Activated CD4-positive, alpha-beta T cell treated with anti-CD3 and anti-CD28 coated beads, Interleukin-2, amount 50 U/mL, for 1 hour (primary cell): ENCODE measurements around the gene ATP2B1.
"Not testable (repeated sequence)": the region's sequence is repeated elsewhere in the genome, so short reads cannot be mapped to it uniquely, and the experiment has no call there.

Source experiments
- DNase-seq: peaks from one replicate; pipeline ENCODE4 v3.0.0-alpha.2; 2020

Gene ATP2B1

DNA sequence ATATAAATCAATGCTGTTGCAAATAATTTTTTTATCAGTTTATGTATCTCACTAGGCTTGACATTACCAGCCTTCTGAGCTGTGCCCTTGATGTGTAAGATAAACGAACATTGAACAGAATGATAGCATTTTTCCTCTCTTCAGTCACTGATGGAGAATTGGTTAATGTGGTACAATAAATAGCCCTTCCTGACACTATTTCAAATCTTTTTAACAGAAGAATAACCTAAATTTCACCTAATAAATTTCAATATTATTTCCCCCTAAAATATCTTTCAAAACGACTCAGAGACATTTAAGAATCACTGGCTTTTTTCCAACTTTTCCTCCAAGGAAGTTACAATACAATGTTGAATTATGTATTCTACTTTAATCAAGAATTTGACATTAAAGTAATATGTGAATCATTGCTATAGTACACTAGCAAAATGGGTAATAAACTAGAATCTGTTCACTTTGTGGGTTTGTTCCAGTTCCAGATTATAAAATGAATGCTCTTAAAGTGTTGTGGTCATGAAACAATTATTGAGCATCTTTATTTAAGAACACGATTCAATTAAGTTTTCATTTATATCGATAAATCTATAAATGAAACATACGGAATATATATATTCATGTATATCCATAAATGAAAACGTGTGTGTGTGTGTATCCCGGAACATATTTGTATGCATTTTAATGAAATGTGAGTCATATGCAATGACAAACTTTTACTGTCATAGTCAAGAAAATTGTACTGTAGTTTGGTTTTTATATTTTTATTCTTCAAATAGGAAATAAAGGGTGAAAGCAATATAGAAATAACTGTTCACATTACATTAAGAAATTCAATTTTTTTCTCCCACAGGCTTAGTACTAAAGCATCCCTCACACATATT lies 2.5 kb upstream of the ATP2B1 start:
- no peak for DNase-seq

DNA sequence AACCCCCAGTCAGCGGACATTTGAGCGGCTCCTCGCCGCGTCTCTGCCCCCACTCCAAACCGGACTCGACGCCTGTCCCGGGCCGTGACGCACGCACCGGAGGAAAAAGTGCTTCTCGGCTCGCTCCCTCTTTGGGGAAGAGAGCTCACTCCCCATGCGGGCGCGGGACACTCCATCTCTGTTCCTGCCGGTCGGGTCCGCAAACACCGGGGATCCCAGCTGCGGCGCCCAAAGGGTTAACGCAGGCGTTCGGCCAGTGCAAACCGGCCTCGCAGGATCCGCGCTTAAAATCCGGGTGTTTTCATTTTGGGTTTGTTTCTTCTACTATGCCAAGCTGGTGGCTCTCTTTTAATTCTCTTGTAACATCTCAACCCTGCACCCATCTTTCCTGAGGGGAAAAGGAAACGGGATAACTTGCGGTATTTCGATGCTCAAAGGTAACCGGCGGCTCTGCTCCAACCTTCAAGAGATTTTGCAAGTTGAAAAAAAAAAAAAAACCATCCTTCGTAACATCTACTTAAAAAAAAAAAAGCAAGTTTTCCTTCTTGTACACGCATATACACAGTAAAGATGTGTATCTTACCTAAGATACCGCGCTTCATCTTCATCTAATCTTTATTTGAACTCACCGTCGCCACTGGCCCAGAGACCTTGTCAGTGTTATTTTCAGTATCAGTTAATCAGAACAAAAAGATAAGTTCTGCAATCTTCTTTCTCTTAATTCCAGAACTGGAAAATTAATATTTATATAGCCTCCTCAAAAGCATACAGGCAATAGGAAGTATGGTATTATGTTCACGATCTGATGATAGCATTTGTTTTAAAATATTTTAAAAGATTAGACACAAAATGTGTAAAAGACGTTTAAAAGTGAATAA lies 1.6 kb upstream of the ATP2B1 start:
- DNase-seq, result no peak

DNA sequence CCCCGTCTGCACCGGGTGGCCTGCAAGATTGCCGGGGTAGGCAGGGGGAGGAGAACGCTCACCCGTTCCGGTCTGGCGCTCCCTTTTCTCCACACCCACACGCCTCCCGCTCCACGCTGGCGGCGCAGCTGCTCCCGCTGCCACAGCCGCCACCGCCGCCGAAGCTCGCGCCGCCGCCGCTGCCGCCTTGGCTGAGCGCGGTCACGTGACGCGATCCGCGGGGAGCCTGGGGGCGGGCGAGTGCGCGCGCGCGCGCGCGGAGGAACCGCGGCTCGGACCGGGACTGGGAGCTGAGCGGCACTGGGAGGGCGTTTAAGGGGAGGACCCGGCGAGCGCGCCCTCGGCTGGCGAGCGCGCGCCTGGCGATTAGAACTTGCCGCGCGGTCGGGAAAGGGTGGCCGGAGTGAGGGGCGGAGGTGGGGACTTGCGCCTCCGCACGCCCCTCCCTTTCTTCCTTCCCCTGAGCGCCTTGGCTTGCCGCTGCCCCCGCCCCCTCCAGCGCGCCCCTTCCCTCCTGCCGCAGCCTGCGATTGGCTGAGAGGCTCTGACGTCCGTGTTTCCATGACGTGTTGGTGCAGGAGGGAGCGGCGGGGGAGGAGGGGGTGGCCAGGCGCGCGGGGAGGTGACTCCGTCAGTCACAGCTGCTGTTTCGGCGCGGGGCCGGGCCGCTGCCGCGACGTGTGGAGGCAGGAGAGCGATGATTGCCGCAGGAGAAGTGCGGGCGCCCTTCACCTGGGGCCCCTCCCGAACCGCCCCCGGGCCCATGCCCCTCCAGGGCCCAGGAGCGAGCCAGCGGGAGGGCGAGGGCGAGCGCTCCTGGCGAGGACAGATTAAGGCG lies 738 bp upstream of the ATP2B1 start:
- DNase-seq, result peak; percentile 100

DNA sequence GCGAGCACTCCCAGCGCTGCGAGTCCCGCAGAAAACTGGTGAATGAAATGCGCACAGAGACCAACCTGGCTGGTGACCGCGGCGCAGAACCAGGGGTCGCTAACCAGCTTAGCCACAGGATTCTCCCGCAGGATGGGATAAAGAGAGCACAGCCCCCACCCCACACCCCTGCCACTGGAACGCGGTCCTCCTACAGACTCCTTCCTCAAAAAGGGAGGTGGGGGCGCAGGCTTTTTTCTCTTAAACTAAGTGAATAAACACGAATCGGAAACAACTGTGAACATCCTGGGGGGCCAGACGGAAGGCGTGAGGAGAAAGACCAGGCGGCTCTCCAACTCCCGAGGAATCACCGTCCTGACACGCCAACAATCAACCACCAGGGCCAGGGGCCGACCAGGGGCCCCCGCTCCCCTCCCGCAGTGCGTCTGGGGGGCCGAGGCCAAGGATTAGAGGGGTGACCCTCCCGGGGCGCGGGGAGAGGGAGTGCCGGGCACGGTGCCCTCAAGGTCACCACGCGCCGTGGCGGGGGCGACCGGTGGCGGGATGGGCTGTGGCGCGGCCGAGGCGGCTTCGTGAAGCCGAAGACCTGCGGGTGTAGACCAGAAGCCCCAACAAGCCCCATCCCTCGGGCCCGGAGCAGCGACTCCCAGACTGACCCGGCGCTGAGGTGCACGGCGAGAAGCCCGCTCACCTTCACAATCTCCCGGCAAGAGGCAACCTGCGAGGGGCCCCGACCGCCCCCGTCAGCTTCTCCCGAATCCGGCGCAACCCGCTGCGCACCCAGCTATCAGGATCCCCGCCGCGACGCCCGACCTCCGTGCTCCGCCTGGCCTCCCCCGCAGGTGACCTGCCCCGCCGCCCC lies 704 bp downstream of the ATP2B1 start:
- DNase-seq, result peak; percentile 38

DNA sequence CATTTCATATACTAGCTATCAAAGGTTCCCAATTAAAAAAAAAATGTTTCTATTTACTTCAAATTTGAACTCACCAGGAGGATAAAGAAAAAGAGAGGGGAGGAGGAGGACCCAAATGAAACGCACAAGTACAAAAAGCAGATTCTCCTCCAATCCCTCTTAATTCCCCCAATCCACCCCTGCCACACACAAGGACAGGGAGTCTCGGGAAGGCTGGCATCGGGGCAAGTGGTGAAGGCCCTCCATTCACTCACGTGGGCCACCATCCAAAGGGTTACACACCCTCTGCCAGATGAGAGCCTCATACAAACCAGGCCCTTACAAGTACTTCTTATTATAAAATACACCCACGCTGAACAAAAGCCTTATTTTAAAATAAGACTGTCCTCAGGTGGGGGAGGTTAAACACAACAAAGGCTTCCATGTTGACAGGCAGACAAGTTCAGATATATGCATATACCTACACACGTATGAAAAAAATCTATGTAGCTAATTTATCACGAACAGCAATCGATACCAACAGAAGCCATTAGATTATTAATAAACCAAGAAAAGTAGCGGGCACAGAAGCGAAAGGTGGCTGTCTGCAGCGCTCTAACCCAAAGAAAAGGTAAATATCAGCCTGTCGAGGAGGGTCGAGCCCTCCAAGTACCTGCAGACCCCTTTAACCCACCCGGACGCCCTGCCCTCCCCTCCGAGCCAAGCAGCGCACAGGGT lies 1.5 kb downstream of the ATP2B1 start:
- no peak for DNase-seq

DNA sequence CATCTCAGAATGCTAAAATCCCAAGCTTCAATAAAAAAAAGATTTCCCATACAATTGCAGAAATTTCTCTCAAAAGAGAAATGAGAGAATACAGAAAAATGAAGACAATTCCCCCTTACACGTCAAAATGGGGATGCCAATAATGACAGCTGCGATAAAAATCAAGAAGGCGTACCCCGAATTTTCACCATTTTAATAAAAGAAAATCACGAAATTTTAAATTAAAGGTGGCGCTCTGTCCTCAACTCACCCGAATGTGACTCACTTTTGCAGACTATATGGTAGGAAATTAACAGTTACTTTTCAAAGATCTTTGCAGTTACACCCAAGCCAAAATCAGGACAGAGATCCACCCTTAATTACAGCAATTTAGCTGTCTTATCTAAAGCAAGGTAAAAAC lies 2.1 kb downstream of the ATP2B1 start:
- DNase-seq, result no peak

DNA sequence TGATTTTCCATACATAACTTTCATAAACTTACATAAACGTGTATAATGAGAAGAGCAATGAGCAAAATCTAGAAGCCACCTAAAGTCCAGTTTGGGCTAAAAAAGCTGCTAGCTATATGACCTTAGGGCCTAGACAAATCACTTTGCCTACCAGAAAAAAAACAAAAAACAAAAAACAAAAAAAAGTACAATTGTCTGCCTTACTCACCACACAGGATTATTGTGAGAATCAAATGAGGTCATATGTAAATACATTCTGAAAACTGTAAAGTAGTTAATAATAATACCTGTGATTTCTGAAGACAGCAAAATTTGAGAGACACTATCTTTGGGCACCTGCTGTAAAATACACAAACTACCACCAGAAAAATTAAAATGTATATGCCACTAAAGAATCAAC lies 4.2 kb downstream of the ATP2B1 start:
- no peak for DNase-seq

DNA sequence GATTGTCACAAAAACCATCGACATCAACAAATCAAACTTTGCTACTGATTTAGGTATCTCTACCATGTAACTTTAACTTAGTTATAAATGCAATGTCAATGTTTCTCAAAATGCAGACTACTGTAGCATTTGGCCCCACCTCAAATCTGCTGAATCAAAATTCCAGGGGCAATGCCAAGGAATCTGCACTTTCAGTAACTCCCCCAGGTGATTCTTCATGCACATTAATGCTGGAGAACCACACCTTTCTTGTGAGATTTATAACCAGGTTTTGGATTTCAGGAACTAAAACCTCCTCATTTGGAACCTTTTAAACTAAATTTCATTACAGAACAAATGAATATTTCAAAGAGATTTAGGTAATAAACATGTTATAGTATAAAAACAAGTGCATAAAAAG lies 4.9 kb downstream of the ATP2B1 start:
- DNase-seq, result no peak

DNA sequence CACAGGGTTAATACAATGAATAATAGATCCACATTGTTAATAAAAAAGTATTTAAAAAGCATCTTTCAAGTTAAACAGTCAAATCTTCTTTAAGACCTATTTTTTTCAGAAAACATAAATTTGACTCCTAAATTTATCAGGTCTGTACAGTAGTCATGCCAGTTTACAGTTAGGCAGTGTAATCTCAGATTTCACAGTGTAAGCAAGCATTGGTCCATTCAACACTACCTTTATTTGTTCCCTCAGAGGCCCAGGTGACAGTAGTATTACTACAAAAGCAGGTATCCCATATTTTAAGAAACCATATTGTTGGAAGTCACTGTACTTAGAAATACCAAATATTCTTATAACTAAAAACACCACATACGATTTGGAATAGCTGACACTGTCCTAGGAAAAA lies 6.1 kb downstream of the ATP2B1 start:
- DNase-seq, result no peak

DNA sequence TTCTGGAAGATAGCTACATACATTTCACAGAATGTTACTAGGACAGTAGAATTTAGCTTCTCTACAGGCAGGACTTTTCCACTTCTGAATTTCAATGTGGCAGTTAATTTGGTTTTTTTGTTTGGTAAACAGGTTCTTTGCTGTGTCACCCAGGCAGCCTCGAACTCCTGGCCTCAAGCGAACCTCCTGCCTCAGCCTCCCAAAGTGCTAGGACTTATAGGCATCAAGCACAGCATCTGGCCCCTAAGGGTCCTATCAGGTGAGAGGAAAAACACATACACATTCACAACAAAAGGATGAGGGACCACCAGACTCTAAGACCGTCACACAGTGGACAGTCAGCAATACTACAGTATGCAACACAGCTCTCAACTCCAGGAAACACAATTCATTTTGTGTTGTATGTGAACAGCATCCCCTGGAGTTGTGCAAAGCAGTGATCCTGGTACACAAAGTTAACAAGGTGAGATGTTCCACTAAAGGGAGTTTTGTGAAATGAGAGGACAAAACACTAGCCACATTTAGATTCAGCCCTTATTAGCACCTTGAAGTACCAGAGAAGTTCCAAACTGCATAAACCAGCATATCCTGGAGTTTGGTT lies 6.9 kb downstream of the ATP2B1 start:
- DNase-seq, result no peak

DNA sequence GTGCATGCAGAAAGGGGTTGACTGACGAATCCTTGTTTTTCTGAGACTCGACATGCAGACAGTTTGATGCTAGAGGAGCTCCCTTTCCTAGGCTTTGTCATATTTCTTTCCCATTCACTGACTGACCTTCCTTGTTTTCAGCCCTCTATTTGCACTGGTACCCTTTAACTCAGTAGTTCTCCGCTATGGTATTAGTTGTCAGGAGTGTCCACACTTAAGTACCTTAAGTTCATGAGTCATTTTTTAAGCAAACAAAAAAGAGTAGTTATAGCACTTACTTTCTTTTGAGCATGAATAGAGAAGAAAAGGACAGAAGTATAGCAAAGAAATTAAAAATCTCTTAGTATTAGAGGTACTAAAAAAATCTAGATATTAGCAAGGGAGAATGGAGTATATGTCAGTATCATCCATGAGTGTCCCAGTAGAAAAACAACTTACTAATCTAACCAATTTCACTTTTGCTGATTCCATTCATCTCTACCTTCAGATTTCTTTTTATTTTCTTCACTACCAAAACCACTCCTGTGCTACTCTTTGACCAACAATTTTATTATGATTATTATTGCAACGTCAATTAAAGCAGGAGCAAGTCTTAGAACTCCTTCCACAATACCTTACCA lies 8.3 kb downstream of the ATP2B1 start:
- DNase-seq, result no peak

DNA sequence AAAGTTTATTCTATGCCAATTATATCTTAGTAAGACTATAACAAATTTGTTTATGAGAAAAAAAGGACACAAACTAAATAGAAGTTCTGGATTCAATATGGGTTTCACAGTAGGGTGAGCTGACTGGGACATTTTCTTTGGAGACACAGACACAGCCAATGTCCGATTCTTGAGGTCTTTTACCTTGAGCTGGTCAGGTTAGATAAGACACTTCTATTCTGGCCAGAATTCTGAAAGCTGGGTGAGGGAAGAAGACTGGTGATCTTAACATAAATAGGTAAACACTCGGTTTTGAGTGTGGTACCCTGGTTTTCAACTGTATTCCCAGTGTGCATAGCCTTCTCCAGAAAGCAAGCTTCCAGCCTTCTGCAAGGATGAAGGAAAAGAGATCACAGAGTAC lies 10.0 kb downstream of the ATP2B1 start:
- no peak for DNase-seq

DNA sequence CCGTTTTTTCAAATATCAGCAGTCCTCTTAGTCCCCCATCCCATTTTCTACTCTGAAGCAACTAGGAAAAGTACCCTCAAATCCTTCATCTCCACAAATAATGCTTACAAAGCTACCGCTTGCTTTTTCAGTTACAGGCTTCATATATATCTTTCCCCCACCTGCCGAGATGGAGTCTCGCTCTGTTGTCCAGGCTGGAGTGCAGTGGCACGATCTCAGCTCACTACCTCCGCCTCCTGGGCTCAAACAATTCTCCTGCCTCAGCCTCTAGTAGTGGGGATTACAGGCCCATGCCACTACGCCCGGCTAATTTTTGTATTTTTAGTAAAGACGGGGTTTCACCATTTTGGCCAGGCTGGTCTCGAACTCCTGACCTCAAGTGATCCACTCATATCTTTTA lies 10.9 kb downstream of the ATP2B1 start:
- not testable (repeated sequence) for DNase-seq

DNA sequence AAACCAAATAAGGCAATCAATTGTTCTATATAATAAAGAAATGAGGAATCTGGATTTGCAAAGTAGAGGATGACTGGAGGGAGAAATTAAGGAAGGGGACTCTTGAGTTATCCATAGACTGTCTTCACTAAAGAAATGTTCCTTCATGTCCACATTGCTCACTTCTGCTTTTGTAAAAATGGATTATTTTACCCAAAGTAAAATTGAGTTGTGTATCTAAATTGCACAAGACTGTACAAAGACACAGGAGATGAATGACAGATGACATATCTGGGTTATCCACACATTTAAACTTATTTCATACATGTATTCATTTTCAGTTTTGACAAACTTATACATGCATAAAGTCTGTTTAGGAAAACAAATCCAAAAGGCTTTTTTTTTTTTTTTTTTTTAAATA lies 11.3 kb downstream of the ATP2B1 start:
- no peak for DNase-seq

DNA sequence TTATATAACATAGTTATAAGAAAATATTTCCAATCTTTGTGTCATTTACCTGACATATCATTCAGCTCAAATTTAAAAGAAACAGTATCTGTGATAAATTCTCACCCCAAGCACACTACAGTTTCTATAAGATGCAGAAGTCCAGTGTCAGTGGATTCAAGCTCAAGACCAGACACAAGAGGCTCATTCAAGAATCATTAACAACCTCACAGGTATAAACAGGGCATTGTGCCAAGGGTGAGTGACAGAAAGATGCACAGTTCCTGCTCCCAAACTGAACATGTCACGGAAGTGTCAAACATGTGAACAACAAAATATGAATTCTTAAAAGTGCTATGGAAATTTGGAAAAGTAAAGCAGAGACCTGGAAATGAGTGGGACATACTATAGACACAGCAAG lies 12.8 kb downstream of the ATP2B1 start:
- DNase-seq, result no peak

DNA sequence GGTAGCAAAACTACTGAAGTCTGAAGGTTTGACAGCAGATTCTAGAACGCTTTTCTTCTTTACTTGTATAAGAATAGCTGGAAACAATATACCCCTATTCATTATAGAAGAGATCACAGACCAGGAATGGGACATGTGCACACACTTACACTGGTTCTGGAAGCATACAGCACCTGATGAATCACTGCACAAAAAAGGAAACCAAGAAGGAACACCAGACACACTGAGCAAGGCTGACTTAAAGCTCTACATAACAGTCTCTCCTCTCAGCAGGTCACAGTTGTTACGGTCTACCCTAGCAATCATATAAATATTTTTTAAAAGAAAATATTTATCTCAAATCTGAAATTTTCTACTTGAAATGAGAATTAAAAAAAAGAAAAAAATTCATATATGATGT lies 13.5 kb downstream of the ATP2B1 start:
- no peak for DNase-seq

DNA sequence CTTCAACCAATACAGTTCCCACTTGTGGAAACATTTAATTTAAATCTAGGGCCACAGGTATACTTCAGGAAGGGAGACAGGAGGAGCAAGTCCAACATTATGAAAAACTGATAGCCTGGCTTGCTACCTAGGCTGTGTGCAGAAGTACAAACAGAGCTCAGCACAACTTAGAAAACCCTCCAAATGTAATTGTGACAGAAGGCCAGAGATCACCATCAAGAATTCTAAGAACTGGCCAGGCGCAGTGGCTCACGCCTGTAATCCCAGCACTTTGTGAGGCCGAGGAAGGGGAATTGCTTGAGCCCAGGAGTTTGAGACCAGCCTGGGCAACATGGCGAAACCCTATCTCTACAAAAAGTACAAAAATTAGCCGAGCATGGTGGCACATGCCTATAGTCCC lies 14.1 kb downstream of the ATP2B1 start:
- DNase-seq, result no peak

DNA sequence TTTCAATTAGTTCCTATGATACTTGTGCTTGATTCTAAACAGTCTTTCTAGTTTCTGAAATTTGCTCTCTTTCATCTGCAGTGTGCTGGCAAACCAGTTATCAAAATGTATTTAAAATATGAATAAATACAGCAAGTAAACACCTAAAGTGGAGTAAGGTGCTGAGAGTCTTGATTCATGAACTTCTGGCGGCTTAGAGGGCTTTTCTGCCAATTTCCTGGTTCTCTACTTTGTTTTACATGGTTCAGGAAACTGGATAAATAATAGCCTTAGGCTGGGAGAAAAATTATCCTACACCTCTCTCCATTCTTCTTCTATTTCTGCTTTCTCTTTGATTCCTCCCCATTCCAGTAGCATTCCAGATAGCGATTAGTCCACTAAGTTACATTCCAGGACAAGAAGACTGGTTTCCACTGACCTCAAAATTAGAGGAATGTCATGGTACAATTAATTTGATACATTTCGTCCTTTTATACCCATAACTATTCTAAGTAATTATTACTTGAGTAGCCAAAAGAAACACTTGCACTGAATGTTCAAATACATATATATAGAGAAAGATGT lies 14.9 kb downstream of the ATP2B1 start:
- DNase-seq, result no peak

DNA sequence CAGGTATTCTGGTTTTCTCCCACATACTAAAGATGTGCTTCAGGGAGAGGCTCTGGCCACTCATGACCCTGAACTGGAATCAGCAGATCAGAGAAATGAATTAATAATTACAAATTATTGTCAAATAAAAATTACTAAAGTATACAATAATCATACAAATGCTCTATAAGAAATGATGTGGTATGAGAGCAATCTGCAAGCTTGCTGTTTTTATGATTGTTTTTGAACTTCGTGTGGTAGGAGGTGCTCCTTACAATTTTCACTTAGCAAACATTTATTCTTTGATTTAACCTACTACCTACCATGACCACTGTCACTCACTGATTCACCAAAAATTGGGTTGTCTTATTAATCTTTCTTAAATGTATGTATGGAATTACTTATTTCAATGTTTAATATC lies 16.2 kb downstream of the ATP2B1 start:
- DNase-seq, result no peak

DNA sequence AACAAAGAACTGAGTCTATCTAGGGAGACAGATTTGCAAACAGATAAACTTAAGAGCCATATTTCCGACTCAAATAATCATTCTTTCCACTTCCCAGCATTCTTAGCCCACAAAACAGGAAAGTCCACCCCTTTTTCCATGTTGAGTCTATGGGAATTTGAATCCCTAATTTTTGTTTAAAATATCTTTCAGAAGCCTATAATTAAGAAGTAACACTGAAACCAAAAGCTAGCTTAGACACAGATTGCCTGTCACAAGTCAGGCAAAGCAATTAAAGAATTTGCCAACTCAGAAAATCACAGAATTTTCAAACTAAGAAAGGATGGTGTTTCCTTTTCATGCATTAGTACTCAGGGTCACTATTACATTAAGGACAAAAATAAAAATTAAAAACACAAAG lies 17.0 kb downstream of the ATP2B1 start:
- DNase-seq, result no peak
